ENCODE results near the gene OXSR1.

GRCh38 chr3:38119821-38120692 is 45.3 kb upstream of the OXSR1 start:
- no peak for TF ChIP-seq POLR2A (IDR thresholded peaks at IDR 0.05)
- TF ChIP-seq, protein P1, sequence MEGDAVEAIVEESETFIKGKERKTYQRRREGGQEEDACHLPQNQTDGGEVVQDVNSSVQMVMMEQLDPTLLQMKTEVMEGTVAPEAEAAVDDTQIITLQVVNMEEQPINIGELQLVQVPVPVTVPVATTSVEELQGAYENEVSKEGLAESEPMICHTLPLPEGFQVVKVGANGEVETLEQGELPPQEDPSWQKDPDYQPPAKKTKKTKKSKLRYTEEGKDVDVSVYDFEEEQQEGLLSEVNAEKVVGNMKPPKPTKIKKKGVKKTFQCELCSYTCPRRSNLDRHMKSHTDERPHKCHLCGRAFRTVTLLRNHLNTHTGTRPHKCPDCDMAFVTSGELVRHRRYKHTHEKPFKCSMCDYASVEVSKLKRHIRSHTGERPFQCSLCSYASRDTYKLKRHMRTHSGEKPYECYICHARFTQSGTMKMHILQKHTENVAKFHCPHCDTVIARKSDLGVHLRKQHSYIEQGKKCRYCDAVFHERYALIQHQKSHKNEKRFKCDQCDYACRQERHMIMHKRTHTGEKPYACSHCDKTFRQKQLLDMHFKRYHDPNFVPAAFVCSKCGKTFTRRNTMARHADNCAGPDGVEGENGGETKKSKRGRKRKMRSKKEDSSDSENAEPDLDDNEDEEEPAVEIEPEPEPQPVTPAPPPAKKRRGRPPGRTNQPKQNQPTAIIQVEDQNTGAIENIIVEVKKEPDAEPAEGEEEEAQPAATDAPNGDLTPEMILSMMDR (IDR thresholded peaks at IDR 0.05): no peak
